Measurements from ENCODE around the gene FCSK.

Gene FCSK

DNA sequence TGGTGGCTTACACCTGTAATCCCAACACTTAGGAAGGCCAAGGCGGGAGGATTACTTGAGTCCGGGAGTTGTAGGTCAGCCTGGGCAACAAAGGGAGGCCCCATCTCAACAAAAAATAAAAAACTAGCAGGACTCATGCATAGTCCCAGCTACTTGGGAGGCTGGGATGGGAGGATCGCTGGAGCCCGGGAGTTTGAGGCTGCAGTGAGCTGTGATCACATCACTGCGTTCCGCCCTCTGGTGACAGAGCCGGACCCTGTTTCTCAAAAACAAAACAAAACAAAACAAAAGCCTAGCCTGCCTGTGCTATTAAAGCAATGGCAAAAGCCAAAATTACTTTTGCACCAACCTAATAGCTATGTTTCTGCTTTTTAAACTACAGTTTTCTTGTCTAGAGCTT lies 1.5 kb downstream of the FCSK start:
- H3K27ac ChIP-seq: no peak overlapping the region
- TF ChIP-seq, protein P1, sequence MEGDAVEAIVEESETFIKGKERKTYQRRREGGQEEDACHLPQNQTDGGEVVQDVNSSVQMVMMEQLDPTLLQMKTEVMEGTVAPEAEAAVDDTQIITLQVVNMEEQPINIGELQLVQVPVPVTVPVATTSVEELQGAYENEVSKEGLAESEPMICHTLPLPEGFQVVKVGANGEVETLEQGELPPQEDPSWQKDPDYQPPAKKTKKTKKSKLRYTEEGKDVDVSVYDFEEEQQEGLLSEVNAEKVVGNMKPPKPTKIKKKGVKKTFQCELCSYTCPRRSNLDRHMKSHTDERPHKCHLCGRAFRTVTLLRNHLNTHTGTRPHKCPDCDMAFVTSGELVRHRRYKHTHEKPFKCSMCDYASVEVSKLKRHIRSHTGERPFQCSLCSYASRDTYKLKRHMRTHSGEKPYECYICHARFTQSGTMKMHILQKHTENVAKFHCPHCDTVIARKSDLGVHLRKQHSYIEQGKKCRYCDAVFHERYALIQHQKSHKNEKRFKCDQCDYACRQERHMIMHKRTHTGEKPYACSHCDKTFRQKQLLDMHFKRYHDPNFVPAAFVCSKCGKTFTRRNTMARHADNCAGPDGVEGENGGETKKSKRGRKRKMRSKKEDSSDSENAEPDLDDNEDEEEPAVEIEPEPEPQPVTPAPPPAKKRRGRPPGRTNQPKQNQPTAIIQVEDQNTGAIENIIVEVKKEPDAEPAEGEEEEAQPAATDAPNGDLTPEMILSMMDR (conservative IDR thresholded peaks at IDR 0.05): no peak

DNA sequence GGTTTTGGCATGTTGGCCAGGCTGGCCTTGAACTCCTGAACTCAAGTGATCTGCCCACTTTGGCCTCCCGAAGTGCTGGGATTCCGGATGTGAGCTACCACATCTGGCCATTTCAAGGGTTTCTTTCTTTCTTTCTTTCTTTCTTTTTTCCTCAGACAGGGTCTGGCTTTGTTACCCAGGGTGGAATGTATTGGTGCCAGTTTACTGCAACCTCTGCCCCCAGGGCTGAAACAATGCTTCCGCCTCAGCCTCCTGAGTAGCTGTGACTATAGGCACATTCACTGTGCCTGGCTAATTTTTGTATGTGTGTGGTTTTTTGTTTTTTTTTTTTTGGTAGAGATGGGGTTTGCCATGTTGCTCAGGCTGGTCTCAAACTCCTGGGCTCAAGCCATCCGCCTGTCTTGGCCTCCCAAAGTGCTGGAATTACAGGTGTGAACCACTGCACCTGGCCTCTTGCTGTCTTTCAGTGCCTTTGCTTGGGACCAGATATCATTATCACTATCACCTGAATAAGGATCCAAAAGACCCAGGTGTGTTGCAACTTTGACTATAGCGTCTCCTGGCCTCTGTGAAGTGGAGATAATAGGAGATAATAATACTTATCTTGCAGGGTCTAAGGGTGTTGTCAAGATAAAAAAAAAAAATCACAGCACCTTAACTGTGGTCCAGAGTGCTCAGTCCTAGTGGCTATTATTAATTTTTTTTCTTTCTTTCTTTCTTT lies 3.2 kb downstream of the FCSK start:
- TF ChIP-seq, protein P1 (conservative IDR thresholded peaks at IDR 0.05): no peak
- H3K27ac ChIP-seq: no peak overlapping the region

DNA sequence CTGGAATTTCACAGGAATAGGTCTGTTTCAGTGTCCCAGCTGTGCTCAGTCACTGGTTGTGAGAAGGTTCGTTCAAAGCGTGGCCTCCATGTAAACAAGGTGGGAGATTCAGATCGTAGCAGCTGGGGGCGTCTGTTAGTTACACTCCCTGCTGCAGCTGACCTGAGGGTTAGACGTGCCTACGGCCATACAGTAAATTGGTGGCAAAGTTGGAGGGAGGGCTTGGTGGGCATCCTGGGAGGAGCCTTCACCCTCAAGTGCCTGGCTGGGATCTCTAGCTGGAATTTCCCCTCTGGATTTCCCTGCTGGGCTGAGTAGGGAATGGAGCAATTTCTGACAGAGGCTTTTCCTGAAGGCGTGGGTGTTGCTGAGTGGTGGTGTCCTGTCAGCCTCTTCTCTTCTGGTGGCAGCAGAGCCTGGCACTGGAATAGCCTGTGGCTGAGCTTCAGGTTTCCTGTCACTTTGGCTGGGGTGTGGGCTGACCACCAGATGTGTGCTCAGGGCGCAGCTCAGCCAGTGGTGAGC lies 6.4 kb downstream of the FCSK start:
- no peak overlapping the region for H3K27ac ChIP-seq
- TF ChIP-seq, protein P1 (conservative IDR thresholded peaks at IDR 0.05): no peak

- TF ChIP-seq, protein P1 (conservative IDR thresholded peaks at IDR 0.05): no peak
- H3K27ac ChIP-seq: no peak overlapping the region
These were observed 8.8 kb downstream of the FCSK start for GRCh38 chr16:70463235-70463634.

DNA sequence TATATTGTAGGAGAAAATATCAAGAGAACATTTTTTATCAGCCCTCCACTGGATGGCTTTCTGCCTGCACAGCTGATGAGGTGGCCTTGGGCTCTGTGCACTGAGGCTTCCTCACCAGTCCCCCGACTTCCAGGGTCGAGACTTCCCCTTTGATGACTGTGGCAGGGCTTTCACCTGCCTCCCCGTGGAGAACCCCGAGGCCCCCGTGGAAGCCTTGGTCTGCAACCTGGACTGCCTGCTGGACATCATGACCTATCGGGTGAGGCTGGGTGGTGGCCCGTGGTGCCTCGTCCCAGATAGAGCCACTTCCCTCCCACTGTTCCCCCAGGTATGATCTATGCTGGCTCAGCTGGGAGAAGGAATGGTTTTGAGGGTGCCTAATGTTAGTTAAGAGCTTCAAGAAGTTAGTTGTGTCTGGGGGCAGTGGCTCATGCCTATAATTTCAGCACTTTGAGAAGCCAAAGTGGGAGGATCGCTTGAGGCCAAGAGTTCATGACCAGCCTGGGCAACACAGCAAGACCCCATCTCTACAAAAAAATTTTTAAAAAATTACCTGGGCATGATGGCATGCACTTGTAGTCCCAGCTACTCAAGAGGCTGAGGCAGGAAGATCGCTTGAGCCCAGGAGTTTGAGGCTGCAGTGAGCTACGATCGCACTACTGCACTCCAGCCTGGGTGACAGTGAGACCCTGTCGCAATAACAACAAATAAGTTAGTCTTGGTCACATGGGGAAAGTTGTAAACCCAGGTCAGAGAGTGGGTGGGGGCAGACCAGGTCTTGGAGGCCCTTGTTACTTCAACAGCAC lies 11.8 kb downstream of the FCSK start:
- TF ChIP-seq, protein P1 (conservative IDR thresholded peaks at IDR 0.05): no peak
- no peak overlapping the region for H3K27ac ChIP-seq

DNA sequence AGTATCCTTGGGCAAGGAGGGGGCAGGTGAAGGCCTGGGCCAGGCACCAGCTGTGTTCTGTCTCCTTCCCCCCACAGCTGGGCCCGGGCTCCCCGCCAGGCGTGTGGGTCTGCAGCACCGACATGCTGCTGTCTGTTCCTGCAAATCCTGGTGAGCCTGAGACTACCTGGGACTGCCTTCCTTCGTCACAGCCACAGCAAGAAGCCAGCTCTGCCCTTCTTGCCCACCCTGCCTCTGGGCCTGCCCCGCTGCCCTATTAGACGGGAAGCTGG lies 12.3 kb downstream of the FCSK start:
- no peak overlapping the region for H3K27ac ChIP-seq

GRCh38 chr16:70467113-70467512 lies 12.7 kb downstream of the FCSK start:
- no peak overlapping the region for H3K27ac ChIP-seq
- TF ChIP-seq, protein P1 (conservative IDR thresholded peaks at IDR 0.05): no peak; the same call in 1 of the 2 replicates

More for the DNA sequence above, 12.3 kb downstream of the FCSK start:
- TF ChIP-seq, protein P1 (conservative IDR thresholded peaks at IDR 0.05): no peak
